Colonic mucosa (tissue), 4 donors: ENCODE data around the gene SH3GL2. TPM values are rescaled to one million over a fixed set of nuclear protein-coding genes. Genes with fewer than 3 reads are reported as not detected.

Source experiments
- DNase-seq: peaks from one replicate; pipeline ENCODE4 v3.0.0-alpha.2; 2020
- H3K27ac ChIP-seq: fragments of 200-600 bp; one replicate; pipeline ENCODE4 v1.8.0; 2021
- H3K27me3 ChIP-seq: fragments of 200-600 bp; one replicate; pipeline ENCODE4 v1.8.0; 2021
- H3K36me3 ChIP-seq: fragments of 200-600 bp; one replicate; pipeline ENCODE4 v1.8.0; 2021
- H3K4me1 ChIP-seq: fragments of 200-600 bp; one replicate; pipeline ENCODE4 v1.8.0; 2021; ENCODE audit warnings: mild to moderate bottlenecking
- H3K4me3 ChIP-seq: fragments of 200-600 bp; one replicate; pipeline ENCODE4 v1.8.0; 2021
- H3K9ac ChIP-seq, 2 donors: one replicate each; pipeline ENCODE4 v1.7.0; 2013; ENCODE audit warnings: control low read depth in 2 of 2, low read depth in 2 of 2, low read length in 2 of 2
- H3K9me3 ChIP-seq: fragments of 200-600 bp; one replicate; pipeline ENCODE4 v1.8.0; 2021
- CTCF ChIP-seq: fragments of 200-600 bp; IDR thresholded peaks from one replicate; pipeline ENCODE4 v1.8.0; 2022; ENCODE audit warnings: antibody characterized with exemption, mild to moderate bottlenecking
- intact Hi-C: fragments of 100-400 bp; cut with DNase I; formaldehyde crosslinking; loops from one replicate; pipeline ENCODE4 v1.14.1; 2022
- total RNA-seq, 2 donors: library from RNA; stranded (reverse); fragmentation: NEBNext Ultra II Directional in 1 of 2; extraction: Animal tissue kit (Norgen Biotek cat#: 25700) in 1 of 2; gene quantifications; one replicate each; pipeline ENCODE4 v1.2.1, GENCODE V29; 2021
- donor health status: healthy.
- donor health status: DM: no; HTN: no; CAD: no.
- donor health status: DM: no; HTN: no; CAD: no.

The SH3GL2 gene
- total RNA-seq, 2 donors from 2014 or later, result 1.1 TPM

GRCh38 chr9:17824616-17825264 lies 245.9 kb downstream of the SH3GL2 start:
- Histone ChIP-seq H3K4me1 (no peaks in the 10 kb centered on the region), H3K9me3 (no peaks in the 10 kb centered on the region), H3K27ac (no peak overlapping the region), H3K27me3 (no peaks in the 10 kb centered on the region), H3K4me3 (no peak overlapping the region), H3K9ac (no peak overlapping the region), H3K36me3 (no peaks in the 10 kb centered on the region)
- no peak for DNase-seq
- intact Hi-C loops, result no loop called here
- TF ChIP-seq CTCF, result no peak

GRCh38 chr9:17825265-17825659 lies 246.4 kb downstream of the SH3GL2 start:
- intact Hi-C loops, result no loop called here
- no peaks in the 10 kb centered on the region for H3K27me3 ChIP-seq
- H3K4me3 ChIP-seq, result no peak overlapping the region
- no peak overlapping the region for H3K27ac ChIP-seq
- H3K4me1 ChIP-seq, result no peaks in the 10 kb centered on the region
- no peak for TF ChIP-seq CTCF
- no peaks in the 10 kb centered on the region for H3K36me3 ChIP-seq
- H3K9ac ChIP-seq, result no peak overlapping the region
- no peak for DNase-seq
- H3K9me3 ChIP-seq, result no peaks in the 10 kb centered on the region

- Histone ChIP-seq H3K4me3 (no peak overlapping the region), H3K9ac (no peak overlapping the region), H3K4me1 (no peaks in the 10 kb centered on the region), H3K36me3 (no peaks in the 10 kb centered on the region), H3K9me3 (no peaks in the 10 kb centered on the region), H3K27me3 (no peaks in the 10 kb centered on the region), H3K27ac (no peak overlapping the region)
- DNase-seq, result no peak
- intact Hi-C loops, result no loop called here
- TF ChIP-seq CTCF, result no peak
Measured at GRCh38 chr9:17829064-17829463, 250.2 kb downstream of the SH3GL2 start.

- intact Hi-C loops, result no loop called here
- no peak for DNase-seq
- no peak overlapping the region for H3K4me3 ChIP-seq
- no peak overlapping the region for H3K9ac ChIP-seq
- no peak overlapping the region for H3K27ac ChIP-seq
- H3K36me3 ChIP-seq, result no peaks in the 10 kb centered on the region
- H3K27me3 ChIP-seq, result no peaks in the 10 kb centered on the region
- no peaks in the 10 kb centered on the region for H3K4me1 ChIP-seq
- H3K9me3 ChIP-seq, result no peaks in the 10 kb centered on the region
- no peak for TF ChIP-seq CTCF
Measured at GRCh38 chr9:17829812-17830385, 251.0 kb downstream of the SH3GL2 start.

- H3K36me3 ChIP-seq, result no peaks in the 10 kb centered on the region
- intact Hi-C loops, result no loop called here
- no peak overlapping the region for H3K4me3 ChIP-seq
- no peak for TF ChIP-seq CTCF
- H3K4me1 ChIP-seq, result no peaks in the 10 kb centered on the region
- no peak overlapping the region for H3K27ac ChIP-seq
- H3K9ac ChIP-seq, result no peak overlapping the region
- no peaks in the 10 kb centered on the region for H3K9me3 ChIP-seq
- no peaks in the 10 kb centered on the region for H3K27me3 ChIP-seq
- DNase-seq, result no peak
Measured at GRCh38 chr9:17832812-17833211, 253.9 kb downstream of the SH3GL2 start.
